Activated CD4-positive, alpha-beta memory T cell treated with anti-CD3 and anti-CD28 coated beads, Interleukin-2, amount 10 ng/mL, durations not matched to agents 7 days and 5 days (primary cell): Measurements from ENCODE around the gene KCNH1. TPM values are rescaled to one million over a fixed set of nuclear protein-coding genes. Genes with fewer than 3 reads are reported as not detected.

Experiments
- CTCF ChIA-PET: fragments of 350-600 bp; sonication (Branson Sonifier 250); formaldehyde crosslinking; loops from one replicate; lab custom pipeline; 2021; ENCODE audit warnings: antibody characterized with exemption, inconsistent platforms; lab: Charles Lee
- POLR2A ChIA-PET: fragments of 350-600 bp; sonication (Branson Sonifier 250); formaldehyde crosslinking; loops from one replicate; lab custom pipeline; 2021; ENCODE audit warnings: antibody characterized with exemption; lab: Charles Lee
- DNase-seq: peaks from one replicate; pipeline ENCODE4 v3.0.0-alpha.2; 2020
- H3K27ac Mint-ChIP-seq: one replicate; pipeline ENCODE4 v1.8.0; 2021; ENCODE audit warnings: mild to moderate bottlenecking, mixed read lengths
- H3K27me3 Mint-ChIP-seq: one replicate; pipeline ENCODE4 v1.8.0; 2021; ENCODE audit warnings: mixed read lengths
- H3K36me3 Mint-ChIP-seq: one replicate; pipeline ENCODE4 v1.8.0; 2021; ENCODE audit warnings: low read depth, mixed read lengths
- H3K4me1 Mint-ChIP-seq: one replicate; pipeline ENCODE4 v1.8.0; 2021; ENCODE audit warnings: mixed read lengths
- H3K4me3 Mint-ChIP-seq: one replicate; pipeline ENCODE4 v1.8.0; 2021; ENCODE audit warnings: mild to moderate bottlenecking, mixed read lengths
- H3K9me3 Mint-ChIP-seq: one replicate; pipeline ENCODE4 v1.8.0; 2021; ENCODE audit warnings: mixed read lengths
- total RNA-seq, 2 experiments: library from RNA; stranded (reverse); gene quantifications; one replicate each; pipeline ENCODE4 v1.2.3, GENCODE V29; 2021

The KCNH1 gene
- total RNA-seq, 2 experiments from 2014 or later, result not detected

DNA sequence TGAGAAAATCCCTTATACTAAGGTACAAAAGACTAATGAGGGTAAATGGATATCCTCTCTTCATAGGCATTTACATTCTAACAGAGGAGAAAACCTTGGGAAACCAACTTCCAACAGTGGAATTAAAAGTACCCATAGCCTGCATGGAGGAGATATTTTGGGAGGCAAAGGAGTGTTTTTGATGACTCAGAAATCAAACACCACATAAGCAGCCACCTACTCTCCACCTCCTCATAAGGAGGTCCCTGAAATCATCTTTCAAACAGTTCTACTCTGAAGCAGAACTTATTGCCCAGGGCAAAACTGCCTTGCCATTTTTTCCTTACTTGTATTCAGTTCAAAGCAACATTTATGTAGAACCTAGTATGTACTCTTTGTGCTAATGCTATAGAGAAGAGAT is 211.3 kb downstream of the KCNH1 start:
- no peaks in the 10 kb centered on the region for H3K36me3 Mint-ChIP-seq
- H3K4me1 Mint-ChIP-seq, result no peaks in the 10 kb centered on the region
- no peak overlapping the region for H3K4me3 Mint-ChIP-seq
- H3K27ac Mint-ChIP-seq, result no peak overlapping the region
- POLR2A ChIA-PET, result no interaction called here
- CTCF ChIA-PET, result no interaction called here
- H3K27me3 Mint-ChIP-seq, result peaks cover 3% of the 10 kb centered on the region
- DNase-seq, result no peak
- no peaks in the 10 kb centered on the region for H3K9me3 Mint-ChIP-seq

DNA sequence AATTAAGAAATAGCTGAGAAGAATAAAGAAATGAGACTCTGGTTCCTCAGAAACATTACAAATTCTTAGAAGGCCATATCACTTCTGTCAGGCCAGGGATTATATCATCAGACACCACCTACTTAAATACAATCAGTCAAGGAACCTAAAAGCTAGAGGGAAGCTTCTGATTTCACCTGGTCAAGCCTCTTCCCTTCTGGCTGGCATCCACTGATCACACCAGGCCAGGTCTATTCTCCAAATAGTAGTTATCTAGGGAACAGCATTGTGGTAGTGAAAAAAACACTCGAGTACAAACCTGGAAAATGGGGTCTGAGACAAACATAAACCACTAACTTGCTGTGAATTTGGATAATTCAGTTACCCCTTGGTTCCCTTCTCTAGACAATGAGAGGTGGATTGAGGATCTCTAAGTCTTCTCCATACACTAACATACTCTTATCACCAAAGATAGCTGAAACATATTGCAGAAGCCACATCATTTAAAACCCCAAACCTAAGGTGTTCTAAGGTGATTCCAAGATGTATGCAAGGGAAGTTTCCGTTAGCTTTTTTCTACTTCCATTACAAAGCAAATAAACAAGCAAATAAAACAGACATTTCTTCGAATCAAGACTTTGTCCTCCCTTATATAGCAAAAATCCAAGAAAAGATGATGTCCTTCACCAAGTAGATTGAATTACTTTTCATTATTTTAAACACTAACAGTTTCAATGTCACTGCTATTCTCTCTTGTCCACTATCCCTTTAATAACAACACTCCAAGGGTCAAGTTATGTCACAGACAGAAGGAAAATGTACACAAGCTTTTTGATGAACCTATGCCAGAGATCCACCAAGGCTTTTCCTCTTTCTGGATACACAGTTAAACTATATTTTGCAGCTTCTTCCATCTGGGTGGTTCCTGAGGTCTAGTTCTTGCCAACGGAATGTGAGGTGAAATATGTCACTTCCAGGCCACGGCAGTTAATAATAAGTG is 212.9 kb downstream of the KCNH1 start:
- no peak for DNase-seq
- no peaks in the 10 kb centered on the region for H3K4me1 Mint-ChIP-seq
- POLR2A ChIA-PET, result no interaction called here
- no peaks in the 10 kb centered on the region for H3K9me3 Mint-ChIP-seq
- H3K36me3 Mint-ChIP-seq, result no peaks in the 10 kb centered on the region
- no peak overlapping the region for H3K27ac Mint-ChIP-seq
- no peak overlapping the region for H3K4me3 Mint-ChIP-seq
- peaks cover 3% of the 10 kb centered on the region for H3K27me3 Mint-ChIP-seq
- CTCF ChIA-PET, result no interaction called here

DNA sequence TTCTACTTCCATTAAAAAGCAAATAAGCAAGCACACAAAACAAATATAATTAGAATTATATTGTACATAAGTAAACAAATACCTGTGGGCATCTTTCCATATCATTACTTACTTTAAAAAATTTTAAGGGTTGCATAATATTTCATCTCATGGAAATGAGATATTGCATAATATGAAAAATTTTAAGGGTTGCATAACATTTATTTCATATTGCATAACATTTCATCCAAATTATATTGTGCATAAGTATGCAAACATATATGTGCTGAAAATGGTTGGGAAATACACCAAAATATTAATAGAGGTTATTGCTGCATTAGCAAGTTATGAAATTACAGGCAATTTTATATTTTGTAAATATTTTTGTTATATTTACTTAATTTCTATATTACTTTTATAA is 213.7 kb downstream of the KCNH1 start:
- no peak overlapping the region for H3K4me3 Mint-ChIP-seq
- H3K36me3 Mint-ChIP-seq, result no peaks in the 10 kb centered on the region
- DNase-seq, result no peak
- H3K27ac Mint-ChIP-seq, result no peak overlapping the region
- H3K27me3 Mint-ChIP-seq, result peaks cover 3% of the 10 kb centered on the region
- no peaks in the 10 kb centered on the region for H3K9me3 Mint-ChIP-seq
- POLR2A ChIA-PET, result no interaction called here
- no peaks in the 10 kb centered on the region for H3K4me1 Mint-ChIP-seq
- CTCF ChIA-PET, result no interaction called here

DNA sequence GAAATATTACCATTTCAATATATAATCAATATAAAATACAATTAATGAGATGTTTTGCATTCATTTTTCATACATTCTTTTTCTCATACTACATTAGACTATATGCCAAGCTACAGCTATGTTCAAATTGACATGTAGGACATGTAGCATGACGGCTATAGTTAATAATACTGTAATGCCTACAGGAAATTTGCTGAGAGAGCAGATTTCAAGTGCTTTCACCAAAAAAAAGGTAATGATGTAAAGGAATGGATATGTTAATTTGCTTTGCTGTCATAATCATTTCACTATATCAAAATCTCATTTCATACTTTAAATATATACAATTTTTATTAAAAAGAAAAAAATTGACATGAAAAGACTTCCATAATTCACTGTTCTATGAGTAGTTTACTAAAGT is 215.1 kb downstream of the KCNH1 start:
- ChIA-PET CTCF (no interaction called here), POLR2A (no interaction called here)
- no peaks in the 10 kb centered on the region for H3K9me3 Mint-ChIP-seq
- no peak for DNase-seq
- no peaks in the 10 kb centered on the region for H3K36me3 Mint-ChIP-seq
- H3K27me3 Mint-ChIP-seq, result peaks cover 3% of the 10 kb centered on the region
- H3K4me3 Mint-ChIP-seq, result no peak overlapping the region
- no peak overlapping the region for H3K27ac Mint-ChIP-seq
- no peaks in the 10 kb centered on the region for H3K4me1 Mint-ChIP-seq

DNA sequence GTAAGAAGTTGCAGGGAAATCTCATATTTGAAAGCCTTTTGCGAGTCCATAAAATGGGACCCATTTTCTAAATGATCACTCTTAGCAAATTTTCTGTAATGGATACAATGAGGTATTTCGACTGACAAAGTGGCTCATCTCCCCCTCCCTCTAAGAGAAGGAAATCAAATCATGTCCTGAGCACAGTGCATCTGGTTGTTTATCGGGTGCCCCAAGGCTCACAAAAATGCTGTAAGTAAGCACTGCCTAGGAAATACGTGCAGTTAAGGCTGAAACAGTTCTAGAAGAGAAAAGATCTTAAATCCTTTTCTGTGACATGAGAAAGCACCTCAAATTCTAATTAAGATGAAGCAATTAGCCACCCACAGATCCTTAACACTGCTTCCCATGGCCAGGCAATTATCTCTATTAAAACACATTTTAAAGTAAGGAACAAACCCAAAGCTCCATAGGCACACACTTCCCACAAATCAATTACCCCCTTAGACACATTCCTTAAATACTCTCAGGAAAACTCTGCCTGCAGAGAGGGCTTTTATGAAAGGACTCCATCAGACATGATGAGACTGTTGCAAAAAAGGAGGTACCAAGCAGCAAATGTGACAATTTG is 216.3 kb downstream of the KCNH1 start:
- Mint-ChIP-seq H3K27ac (no peak overlapping the region), H3K4me1 (no peaks in the 10 kb centered on the region), H3K36me3 (no peaks in the 10 kb centered on the region), H3K4me3 (no peak overlapping the region), H3K9me3 (no peaks in the 10 kb centered on the region), H3K27me3 (peaks cover 3% of the 10 kb centered on the region)
- CTCF ChIA-PET, result no interaction called here
- DNase-seq, result no peak
- POLR2A ChIA-PET, result no interaction called here

DNA sequence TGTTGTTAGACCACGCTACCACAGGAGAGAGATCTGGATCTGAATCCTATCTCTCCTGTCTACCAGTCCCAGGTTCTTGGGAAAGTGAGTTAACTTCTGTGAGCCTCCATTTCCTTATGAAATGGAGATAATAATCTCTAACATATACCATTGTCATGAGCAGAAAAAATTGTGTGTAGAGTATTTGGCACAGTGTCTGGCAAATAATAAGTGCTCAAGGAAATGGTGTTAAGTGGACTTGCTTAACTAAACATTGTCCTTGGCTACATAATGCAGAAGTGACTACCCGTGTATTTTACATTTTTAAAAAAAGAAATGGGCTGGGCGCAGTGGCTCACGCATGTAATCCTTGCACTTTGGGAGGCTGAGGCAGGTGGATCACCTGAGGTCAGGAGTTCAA is 217.4 kb downstream of the KCNH1 start:
- Mint-ChIP-seq H3K4me1 (no peaks in the 10 kb centered on the region), H3K4me3 (no peak overlapping the region), H3K27ac (no peak overlapping the region), H3K9me3 (no peaks in the 10 kb centered on the region), H3K36me3 (no peaks in the 10 kb centered on the region), H3K27me3 (peaks cover 5% of the 10 kb centered on the region)
- no peak for DNase-seq
- ChIA-PET POLR2A (no interaction called here), CTCF (no interaction called here)

DNA sequence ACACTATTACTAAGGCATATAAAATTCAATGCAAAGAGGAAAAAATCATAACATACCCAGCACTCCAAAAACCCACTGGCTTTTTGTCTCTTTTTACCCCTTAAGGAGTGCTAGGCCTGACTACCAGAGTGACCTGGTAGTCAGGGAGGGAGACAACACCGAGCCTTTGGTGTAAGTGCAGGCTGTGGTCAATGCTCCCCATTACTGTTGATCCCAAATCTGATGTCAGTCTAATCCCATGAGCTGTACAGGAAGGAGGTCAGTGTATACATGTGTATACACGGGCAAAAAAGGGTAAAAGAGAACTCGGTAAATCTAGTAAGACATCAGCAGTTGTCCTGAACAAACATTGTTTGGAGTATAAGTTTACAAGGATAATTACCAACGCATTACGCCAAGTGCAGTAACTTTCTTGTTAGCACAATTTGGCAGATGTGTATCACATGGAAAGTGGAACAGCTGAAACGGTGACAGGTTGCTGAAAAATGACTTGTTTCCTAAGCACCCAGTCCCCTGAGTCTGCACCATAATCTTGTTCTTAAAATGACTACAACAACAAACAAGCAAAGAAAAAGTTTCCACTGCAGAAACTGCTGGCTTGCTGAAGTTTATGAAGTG is 217.9 kb downstream of the KCNH1 start:
- Mint-ChIP-seq H3K27me3 (peaks cover 5% of the 10 kb centered on the region), H3K9me3 (no peaks in the 10 kb centered on the region), H3K4me3 (no peak overlapping the region), H3K27ac (no peak overlapping the region), H3K36me3 (no peaks in the 10 kb centered on the region), H3K4me1 (no peaks in the 10 kb centered on the region)
- DNase-seq, result no peak
- ChIA-PET CTCF (no interaction called here), POLR2A (no interaction called here)

DNA sequence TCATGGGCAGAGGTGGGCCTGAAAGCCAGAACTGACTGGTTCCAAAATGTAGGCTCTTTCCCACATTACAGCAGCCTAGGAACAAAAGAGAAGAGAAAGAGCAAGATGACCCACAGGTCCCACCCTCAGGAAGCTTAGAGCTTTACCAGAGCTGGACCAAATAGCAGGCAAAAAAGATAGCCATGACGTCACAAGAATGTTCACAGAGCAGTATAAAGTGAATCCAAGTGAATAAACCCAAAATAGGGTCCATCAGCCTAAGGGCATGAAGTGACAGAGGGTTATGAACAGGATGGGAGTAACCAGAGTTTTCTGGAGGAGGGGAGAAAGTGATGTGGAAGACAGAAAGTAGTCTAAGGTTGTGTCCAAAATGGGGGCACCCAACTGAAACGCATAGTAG is 221.2 kb downstream of the KCNH1 start:
- Mint-ChIP-seq H3K4me3 (no peak overlapping the region), H3K27me3 (peaks cover 8% of the 10 kb centered on the region), H3K4me1 (no peaks in the 10 kb centered on the region), H3K9me3 (no peaks in the 10 kb centered on the region), H3K36me3 (no peaks in the 10 kb centered on the region), H3K27ac (no peak overlapping the region)
- POLR2A ChIA-PET, result no interaction called here
- CTCF ChIA-PET, result no interaction called here
- no peak for DNase-seq

DNA sequence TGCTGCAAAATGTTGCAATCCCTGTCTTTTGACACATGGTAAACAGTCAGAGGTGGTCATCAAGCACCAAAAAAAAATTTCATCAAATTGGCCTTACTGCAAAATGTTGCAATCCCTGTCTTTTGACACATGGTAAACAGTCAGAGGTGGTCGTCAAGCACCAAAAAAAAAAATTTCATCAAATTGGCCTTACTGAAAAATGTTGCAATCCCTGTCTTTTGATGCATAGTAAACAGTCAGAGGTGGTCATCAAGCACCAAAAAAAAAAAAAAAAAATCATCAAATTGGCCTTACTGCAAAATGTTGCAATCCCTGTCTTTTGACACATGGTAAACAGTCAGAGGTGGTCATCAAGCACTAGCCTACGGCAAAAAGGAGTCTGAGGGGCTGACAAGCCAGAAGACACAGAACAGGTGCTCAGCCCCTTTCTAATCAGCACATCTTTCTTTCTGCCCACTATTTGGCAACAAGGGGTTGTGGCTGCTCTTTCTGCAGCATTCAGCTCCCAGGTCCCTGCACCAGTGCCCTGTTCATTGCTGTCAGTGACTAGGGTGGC is 223.8 kb downstream of the KCNH1 start:
- CTCF ChIA-PET, result no interaction called here
- DNase-seq, result no peak

DNA sequence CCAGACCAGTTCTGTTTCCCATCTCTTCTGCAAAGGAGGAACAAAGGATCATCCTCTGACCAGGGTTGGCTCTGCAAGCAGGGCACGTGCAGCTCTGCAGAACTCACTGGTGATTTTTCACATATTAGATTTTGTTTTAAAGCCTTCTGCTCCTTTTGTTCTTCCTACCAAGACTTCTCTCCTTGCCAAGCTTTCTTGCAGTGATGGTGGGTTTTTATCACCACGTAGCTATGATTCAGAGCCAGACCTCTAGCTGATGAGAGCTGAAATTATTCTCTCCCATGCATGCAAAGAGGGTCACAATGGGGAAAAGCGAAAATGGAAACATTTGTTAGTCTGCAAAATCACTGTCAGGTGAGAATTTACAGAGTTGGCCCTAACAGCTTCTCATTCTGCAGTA is 225.2 kb downstream of the KCNH1 start:
- Mint-ChIP-seq H3K4me3 (no peak overlapping the region), H3K27ac (no peak overlapping the region), H3K36me3 (no peaks in the 10 kb centered on the region), H3K9me3 (no peaks in the 10 kb centered on the region), H3K27me3 (peaks cover 12% of the 10 kb centered on the region), H3K4me1 (no peaks in the 10 kb centered on the region)
- POLR2A ChIA-PET, result no interaction called here
- DNase-seq, result no peak
- CTCF ChIA-PET, result no interaction called here

More for the DNA sequence above, 223.8 kb downstream of the KCNH1 start:
- Mint-ChIP-seq H3K4me1 (no peaks in the 10 kb centered on the region), H3K27me3 (peaks cover 12% of the 10 kb centered on the region), H3K36me3 (no peaks in the 10 kb centered on the region), H3K9me3 (no peaks in the 10 kb centered on the region), H3K4me3 (no peak overlapping the region), H3K27ac (no peak overlapping the region)
- POLR2A ChIA-PET, result no interaction called here

DNA sequence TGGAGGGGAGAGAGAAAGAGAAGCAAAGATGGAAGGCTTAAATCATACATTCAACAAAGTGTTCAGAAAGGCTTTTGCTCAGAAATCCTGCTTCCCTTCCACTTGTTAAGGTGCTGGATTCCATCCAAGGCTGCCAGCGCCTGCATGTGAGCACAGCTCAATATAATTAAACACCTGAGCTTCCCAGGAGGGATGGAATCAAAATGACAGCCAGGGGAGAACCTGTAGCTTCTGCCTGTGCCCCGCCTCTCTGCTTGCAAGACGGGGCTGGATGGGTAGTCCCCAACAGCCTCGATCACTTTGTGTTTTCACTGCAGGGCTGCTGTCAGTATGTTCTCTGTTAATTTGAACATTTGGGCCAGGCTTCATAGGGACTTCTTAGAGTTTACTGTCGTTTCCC is 225.7 kb downstream of the KCNH1 start:
- Mint-ChIP-seq H3K4me3 (no peak overlapping the region), H3K27ac (no peak overlapping the region), H3K27me3 (peaks cover 12% of the 10 kb centered on the region), H3K9me3 (no peaks in the 10 kb centered on the region), H3K36me3 (no peaks in the 10 kb centered on the region), H3K4me1 (no peaks in the 10 kb centered on the region)
- no peak for DNase-seq
- CTCF ChIA-PET, result no interaction called here
- POLR2A ChIA-PET, result no interaction called here

DNA sequence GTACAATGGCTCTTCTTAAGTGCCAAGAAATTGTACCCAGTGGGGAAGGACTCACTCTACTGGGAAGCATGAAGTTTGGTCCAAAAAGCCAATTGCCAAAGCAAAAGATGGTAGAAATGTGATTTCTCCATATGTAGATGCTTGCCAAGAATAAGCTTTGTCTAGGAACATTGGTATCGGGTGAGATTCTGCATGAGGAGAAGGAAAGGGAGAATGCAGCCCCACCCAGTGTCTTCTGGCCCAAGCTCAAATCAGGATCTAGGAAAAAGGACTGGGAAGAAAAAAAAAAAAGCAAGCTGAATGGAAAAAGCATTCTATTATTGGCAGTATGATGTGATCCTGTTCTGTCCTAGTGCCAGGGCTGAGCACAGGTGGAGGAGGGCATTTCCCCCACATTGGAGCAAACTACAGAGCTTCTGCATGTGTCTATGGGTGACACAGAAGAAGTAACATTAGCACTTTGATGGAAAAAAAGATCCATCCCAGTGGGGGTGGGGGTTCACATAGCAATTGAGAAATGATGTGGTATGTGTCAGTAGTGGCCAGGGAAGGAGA is 226.6 kb downstream of the KCNH1 start:
- Mint-ChIP-seq H3K4me1 (no peaks in the 10 kb centered on the region), H3K27me3 (peaks cover 12% of the 10 kb centered on the region), H3K36me3 (no peaks in the 10 kb centered on the region), H3K4me3 (no peak overlapping the region), H3K27ac (no peak overlapping the region), H3K9me3 (no peaks in the 10 kb centered on the region)
- POLR2A ChIA-PET, result no interaction called here
- DNase-seq, result no peak
- CTCF ChIA-PET, result no interaction called here

DNA sequence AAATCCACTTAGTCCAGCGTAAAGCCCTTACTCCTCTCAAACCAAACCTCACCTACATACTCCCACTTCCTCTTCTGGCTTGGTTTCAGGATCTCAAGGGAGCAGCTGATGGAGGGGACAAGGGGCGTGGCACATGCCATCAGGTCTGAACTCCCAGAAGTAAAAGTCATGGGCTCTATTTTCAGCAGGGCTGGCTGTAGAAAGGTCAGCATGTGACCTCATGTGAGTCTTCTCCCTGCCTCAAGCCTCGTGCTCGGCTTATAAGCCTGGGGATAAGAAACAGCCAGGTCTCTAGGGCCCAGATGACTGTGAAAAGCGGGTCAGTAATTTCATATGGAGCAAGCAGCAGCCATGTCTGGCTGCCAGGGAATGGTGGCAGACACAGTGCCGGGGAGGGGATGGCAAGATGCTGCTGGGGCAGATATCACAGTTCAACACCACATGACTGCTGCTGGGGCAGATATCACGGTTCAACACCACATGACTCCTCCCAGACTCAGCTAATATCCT is 227.9 kb downstream of the KCNH1 start:
- CTCF ChIA-PET, result no interaction called here
- POLR2A ChIA-PET, result no interaction called here

More for the DNA sequence above, 227.9 kb downstream of the KCNH1 start:
- H3K27ac Mint-ChIP-seq, result no peak overlapping the region
- no peak overlapping the region for H3K4me3 Mint-ChIP-seq
- DNase-seq, result no peak
- H3K4me1 Mint-ChIP-seq, result no peaks in the 10 kb centered on the region
- no peaks in the 10 kb centered on the region for H3K9me3 Mint-ChIP-seq
- H3K27me3 Mint-ChIP-seq, result peaks cover 9% of the 10 kb centered on the region
- H3K36me3 Mint-ChIP-seq, result no peaks in the 10 kb centered on the region
